ENCODE results near the gene MOGAT3.

MOGAT3 gene

DNA sequence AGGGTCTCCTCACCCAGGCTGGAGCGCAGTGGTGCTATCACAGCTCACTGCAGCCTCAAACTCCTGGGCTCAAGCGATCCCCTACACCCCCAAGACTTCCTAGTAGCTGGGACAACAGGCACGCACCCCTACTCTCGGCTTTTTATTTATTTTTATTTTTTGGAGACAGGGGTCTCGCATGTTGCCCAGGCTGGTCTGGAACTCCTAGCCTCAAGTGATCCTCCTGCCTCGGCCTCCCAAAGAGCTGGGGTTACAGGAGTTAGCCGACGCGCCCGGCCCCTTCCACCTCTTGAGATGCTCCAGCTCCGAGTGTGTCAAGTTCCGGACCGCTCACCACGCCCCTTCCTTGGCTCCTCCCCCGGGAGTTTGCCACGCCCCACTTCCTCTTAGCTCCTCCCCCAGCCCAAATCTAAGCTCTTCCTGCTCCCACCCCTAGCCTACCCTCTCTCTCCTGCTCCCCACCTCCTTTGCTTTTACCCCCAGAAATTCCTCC is 27.0 kb downstream of the MOGAT3 start:
- Histone ChIP-seq H3K4me3 (ENCODE audit: control insufficient read depth in 1 of 7, extremely low read depth in 1 of 7, insufficient read depth in 4 of 7, low read depth in 2 of 7, low read length in 6 of 7) (peak overlapping the region in 2 of 7 experiments; percentile 31 to 33), H3K27me3 (replicated peaks in 2 of 5; ENCODE audit: control insufficient read depth in 4 of 5, insufficient read depth in 5 of 5, low read length in 4 of 5) (peaks cover 17 to 100% (median 63%) of the 10 kb centered on the region in 5 experiments), H3K27ac (ENCODE audit: insufficient read depth in 1 of 2, low read depth in 1 of 2, low read length in 2 of 2, poor library complexity in 1 of 2, severe bottlenecking in 2 of 2) (no peak overlapping the region), H3K9me3 (ENCODE audit: control extremely low read depth in 1 of 5, control insufficient read depth in 4 of 5, insufficient read depth in 2 of 5, low read depth in 1 of 5, low read length in 4 of 5) (no peaks in the 10 kb centered on the region), H3K4me1 (ENCODE audit: control extremely low read depth in 1 of 4, control insufficient read depth in 4 of 4, insufficient read depth in 4 of 4, low read length in 3 of 4) (peaks cover 0 to 42% (median 31%) of the 10 kb centered on the region in 4 experiments), H3K36me3 (ENCODE audit: control insufficient read depth in 4 of 4, insufficient read depth in 4 of 4, low read length in 3 of 4) (no peaks in the 10 kb centered on the region)
- WGBS (ENCODE audit: insufficient coverage) = 6% methylated on average over 11 of the region's 16 CpGs
- DNase-seq = peak; percentile 60 to 67 (median 66)
- ChIA-PET CTCF (interaction anchor here (0.8 to 2.4 kb wide), 10 partner anchors 9 to 109 kb away, joined by 3 to 17 read pairs (median 3); no protein-coding TSS in a partner anchor), POLR2A (interaction anchor here (1.3 kb wide), 1 partner anchor 19 kb away, joined by 3 read pairs; no protein-coding TSS in a partner anchor)

DNA sequence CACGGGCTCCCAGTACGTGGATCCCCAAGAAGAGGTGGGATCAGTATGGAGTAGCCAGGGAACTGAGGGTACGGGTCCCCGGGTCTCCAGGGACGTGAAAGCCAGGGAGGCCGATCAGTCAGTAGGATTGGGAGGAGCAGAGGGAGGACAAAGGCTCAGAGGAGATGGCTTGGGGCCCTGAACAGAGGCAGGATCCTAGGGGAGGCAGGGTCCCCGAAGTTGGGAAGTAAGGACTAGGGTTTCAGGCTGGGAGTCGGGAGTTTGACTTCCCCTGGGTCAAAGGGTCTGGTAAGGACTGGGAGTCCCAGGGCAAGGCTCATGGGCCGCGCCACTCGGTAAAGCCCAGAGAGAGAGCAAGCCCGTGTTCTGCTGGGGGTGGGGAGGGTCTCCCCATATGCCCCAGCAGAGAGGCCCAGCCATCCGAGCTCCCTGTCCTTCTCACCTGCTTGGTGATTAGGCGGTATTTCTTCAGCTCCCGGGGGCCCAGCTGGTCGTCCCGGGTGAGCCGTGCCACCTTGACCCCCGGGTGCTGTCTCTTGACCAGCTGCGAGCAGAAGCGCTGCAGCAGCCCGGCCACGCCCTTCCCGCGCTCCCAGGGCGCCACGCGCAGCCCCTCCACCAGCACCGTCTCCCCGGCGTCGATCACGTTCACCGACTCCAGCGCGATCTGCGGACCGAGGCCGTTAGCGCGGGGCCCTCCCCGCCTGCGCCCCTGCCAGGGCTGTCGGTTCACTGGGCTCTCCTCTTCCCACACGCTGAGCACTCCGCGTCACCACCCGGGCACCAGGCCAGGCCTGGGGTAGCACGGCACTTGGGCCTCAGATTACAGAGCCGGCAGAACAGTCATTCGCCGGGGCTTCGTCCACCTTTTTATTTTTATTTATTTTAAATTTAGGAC is 27.7 kb downstream of the MOGAT3 start:
- peak; percentile 73 to 80 (median 77) for DNase-seq
- Histone ChIP-seq H3K9me3 (ENCODE audit: control extremely low read depth in 1 of 5, control insufficient read depth in 4 of 5, insufficient read depth in 2 of 5, low read depth in 1 of 5, low read length in 4 of 5) (no peaks in the 10 kb centered on the region), H3K4me1 (ENCODE audit: control extremely low read depth in 1 of 4, control insufficient read depth in 4 of 4, insufficient read depth in 4 of 4, low read length in 3 of 4) (peaks cover 0 to 42% (median 31%) of the 10 kb centered on the region in 4 experiments), H3K36me3 (ENCODE audit: control insufficient read depth in 4 of 4, insufficient read depth in 4 of 4, low read length in 3 of 4) (no peaks in the 10 kb centered on the region), H3K27me3 (replicated peaks in 2 of 5; ENCODE audit: control insufficient read depth in 4 of 5, insufficient read depth in 5 of 5, low read length in 4 of 5) (peaks cover 15 to 100% (median 64%) of the 10 kb centered on the region in 5 experiments), H3K27ac (ENCODE audit: insufficient read depth in 1 of 2, low read depth in 1 of 2, low read length in 2 of 2, poor library complexity in 1 of 2, severe bottlenecking in 2 of 2) (no peak overlapping the region), H3K4me3 (ENCODE audit: control insufficient read depth in 1 of 7, extremely low read depth in 1 of 7, insufficient read depth in 4 of 7, low read depth in 2 of 7, low read length in 6 of 7) (peak overlapping the region in 3 of 7 experiments; percentile 31 to 43 (median 33))
- CTCF ChIA-PET = interaction anchor here (0.8 to 2.4 kb wide), 9 partner anchors 9 to 110 kb away, joined by 3 to 17 read pairs (median 3); no protein-coding TSS in a partner anchor
- 1% methylated on average over 41 of the region's 53 CpGs for WGBS (ENCODE audit: insufficient coverage)
- POLR2A ChIA-PET = interaction anchor here (1.3 kb wide), 1 partner anchor 20 kb away, joined by 3 read pairs; no protein-coding TSS in a partner anchor

GRCh38 chr7:101172005-101172853 is 28.6 kb downstream of the MOGAT3 start:
- H3K4me3 ChIP-seq (ENCODE audit: control insufficient read depth in 1 of 7, extremely low read depth in 1 of 7, insufficient read depth in 4 of 7, low read depth in 2 of 7, low read length in 6 of 7) = peak overlapping the region in 4 of 7 experiments; percentile 13 to 43 (median 26)
- peaks cover 10 to 100% (median 64%) of the 10 kb centered on the region in 5 experiments for H3K27me3 ChIP-seq (replicated peaks in 2 of 5; ENCODE audit: control insufficient read depth in 4 of 5, insufficient read depth in 5 of 5, low read length in 4 of 5)
- POLR2A ChIA-PET = no interaction called here
- no peaks in the 10 kb centered on the region for H3K36me3 ChIP-seq (ENCODE audit: control insufficient read depth in 4 of 4, insufficient read depth in 4 of 4, low read length in 3 of 4)
- H3K27ac ChIP-seq (ENCODE audit: insufficient read depth in 1 of 2, low read depth in 1 of 2, low read length in 2 of 2, poor library complexity in 1 of 2, severe bottlenecking in 2 of 2) = no peak overlapping the region
- CTCF ChIA-PET = interaction anchor here (0.8 to 3.1 kb wide), 10 partner anchors 14 to 111 kb away, joined by 3 to 19 read pairs (median 4); no protein-coding TSS in a partner anchor
- peak; percentile 57 to 89 (median 85) for DNase-seq
- H3K9me3 ChIP-seq (ENCODE audit: control extremely low read depth in 1 of 5, control insufficient read depth in 4 of 5, insufficient read depth in 2 of 5, low read depth in 1 of 5, low read length in 4 of 5) = no peaks in the 10 kb centered on the region
- under 1% methylated on average over 78 of the region's 79 CpGs for WGBS (ENCODE audit: insufficient coverage)
- H3K4me1 ChIP-seq (ENCODE audit: control extremely low read depth in 1 of 4, control insufficient read depth in 4 of 4, insufficient read depth in 4 of 4, low read length in 3 of 4) = peaks cover 0 to 43% (median 33%) of the 10 kb centered on the region in 4 experiments

DNA sequence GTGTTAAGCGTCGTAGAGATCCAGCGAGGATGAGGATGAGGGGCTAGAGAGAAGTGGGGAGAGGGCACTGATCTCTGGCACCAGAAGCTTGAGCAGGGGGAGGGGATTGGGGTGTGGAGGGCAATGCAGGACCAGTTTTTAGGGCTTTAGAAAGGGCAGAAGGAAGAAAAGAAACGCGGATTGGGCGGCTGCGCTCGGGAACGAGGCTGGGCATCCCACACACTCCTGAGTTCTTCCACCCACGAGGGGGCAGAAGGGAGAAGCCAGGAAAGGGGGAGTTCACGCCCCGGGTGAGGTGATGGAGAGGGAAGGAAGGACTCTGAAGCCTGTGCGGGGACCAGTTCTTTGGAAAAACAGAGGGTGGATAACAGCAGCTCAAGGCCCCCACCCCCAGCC is 29.4 kb downstream of the MOGAT3 start:
- ChIA-PET POLR2A (no interaction called here), CTCF (interaction anchor here (0.9 to 3.1 kb wide), 8 partner anchors 14 to 112 kb away, joined by 3 to 19 read pairs (median 4); no protein-coding TSS in a partner anchor)
- WGBS (ENCODE audit: insufficient coverage) = 1% methylated on average over 9 of the region's 13 CpGs
- Histone ChIP-seq H3K27ac (ENCODE audit: insufficient read depth in 1 of 2, low read depth in 1 of 2, low read length in 2 of 2, poor library complexity in 1 of 2, severe bottlenecking in 2 of 2) (no peak overlapping the region), H3K27me3 (replicated peaks in 2 of 5; ENCODE audit: control insufficient read depth in 4 of 5, insufficient read depth in 5 of 5, low read length in 4 of 5) (peaks cover 5 to 100% (median 64%) of the 10 kb centered on the region in 5 experiments), H3K36me3 (ENCODE audit: control insufficient read depth in 4 of 4, insufficient read depth in 4 of 4, low read length in 3 of 4) (no peaks in the 10 kb centered on the region), H3K9me3 (ENCODE audit: control extremely low read depth in 1 of 5, control insufficient read depth in 4 of 5, insufficient read depth in 2 of 5, low read depth in 1 of 5, low read length in 4 of 5) (no peaks in the 10 kb centered on the region), H3K4me1 (ENCODE audit: control extremely low read depth in 1 of 4, control insufficient read depth in 4 of 4, insufficient read depth in 4 of 4, low read length in 3 of 4) (peaks cover 0 to 49% (median 38%) of the 10 kb centered on the region in 4 experiments), H3K4me3 (ENCODE audit: control insufficient read depth in 1 of 7, extremely low read depth in 1 of 7, insufficient read depth in 4 of 7, low read depth in 2 of 7, low read length in 6 of 7) (no peak overlapping the region)
- no peak for DNase-seq

GRCh38 chr7:101170617-101171441 is 30.0 kb downstream of the MOGAT3 start:
- 3% methylated on average over 14 of the region's 17 CpGs for WGBS (ENCODE audit: insufficient coverage)
- no peaks in the 10 kb centered on the region for H3K9me3 ChIP-seq (ENCODE audit: control extremely low read depth in 1 of 5, control insufficient read depth in 4 of 5, insufficient read depth in 2 of 5, low read depth in 1 of 5, low read length in 4 of 5)
- H3K27me3 ChIP-seq (replicated peaks in 2 of 5; ENCODE audit: control insufficient read depth in 4 of 5, insufficient read depth in 5 of 5, low read length in 4 of 5) = peaks cover 5 to 100% (median 68%) of the 10 kb centered on the region in 5 experiments
- ChIA-PET CTCF (interaction anchor here (0.9 to 3.1 kb wide), 10 partner anchors 14 to 112 kb away, joined by 3 to 19 read pairs (median 4); no protein-coding TSS in a partner anchor), POLR2A (no interaction called here)
- peak in 2 of 3 donors; percentile 38 to 56 for DNase-seq
- H3K36me3 ChIP-seq (ENCODE audit: control insufficient read depth in 4 of 4, insufficient read depth in 4 of 4, low read length in 3 of 4) = no peaks in the 10 kb centered on the region
- H3K4me1 ChIP-seq (ENCODE audit: control extremely low read depth in 1 of 4, control insufficient read depth in 4 of 4, insufficient read depth in 4 of 4, low read length in 3 of 4) = peaks cover 0 to 55% (median 42%) of the 10 kb centered on the region in 4 experiments
- H3K4me3 ChIP-seq (ENCODE audit: control insufficient read depth in 1 of 7, extremely low read depth in 1 of 7, insufficient read depth in 4 of 7, low read depth in 2 of 7, low read length in 6 of 7) = no peak overlapping the region
- H3K27ac ChIP-seq (ENCODE audit: insufficient read depth in 1 of 2, low read depth in 1 of 2, low read length in 2 of 2, poor library complexity in 1 of 2, severe bottlenecking in 2 of 2) = no peak overlapping the region

Measured in common myeloid progenitor, CD34-positive (primary cell).